CD8-positive, alpha-beta memory T cell (primary cell): ENCODE results near the gene PDLIM5. TPM values are rescaled to one million over a fixed set of nuclear protein-coding genes. Genes with fewer than 3 reads are reported as not detected.
A peak's percentile ranks its signal among the peaks of the same experiment; 100 is the strongest.
"Not testable (repeated sequence)": the region's sequence is repeated elsewhere in the genome, so short reads cannot be mapped to it uniquely, and the experiment has no call there.

Experiments
- CTCF ChIA-PET: fragments of 350-600 bp; sonication (Branson Sonifier 250); formaldehyde crosslinking; loops from one replicate; lab custom pipeline; 2021; ENCODE audit warnings: antibody characterized with exemption; lab: Charles Lee
- POLR2A ChIA-PET: fragments of 350-600 bp; sonication (Branson Sonifier 250); formaldehyde crosslinking; loops from one replicate; lab custom pipeline; 2021; ENCODE audit warnings: antibody characterized with exemption; lab: Charles Lee
- DNase-seq, 5 donors: peaks; one replicate each; pipeline versions ENCODE4 v3.0.0 to v3.0.0-alpha.2; 2020 to 2022; ENCODE audit warnings: mixed read lengths in 1 of 5
- H3K27ac ChIP-seq: one replicate; pipeline ENCODE4 v1.7.0; 2013; ENCODE audit warnings: low read depth, mild to moderate bottlenecking, low read length, moderate library complexity
- H3K27me3 ChIP-seq: 2 replicates; pipeline ENCODE4 v1.7.0; 2013; ENCODE audit warnings: low read length, mild to moderate bottlenecking; ENCODE audit not compliant: insufficient read depth, poor library complexity, severe bottlenecking
- H3K36me3 ChIP-seq: 2 replicates; pipeline ENCODE4 v1.7.0; 2013; ENCODE audit warnings: mild to moderate bottlenecking, low read length, moderate library complexity; ENCODE audit not compliant: insufficient read depth
- H3K4me1 ChIP-seq: 2 replicates; pipeline ENCODE4 v1.7.0; 2013; ENCODE audit warnings: mild to moderate bottlenecking, low read length, moderate library complexity; ENCODE audit not compliant: insufficient read depth
- H3K4me3 ChIP-seq: 2 replicates; pipeline ENCODE4 v1.7.0; 2013; ENCODE audit warnings: mild to moderate bottlenecking, low read length
- H3K9me3 ChIP-seq: 2 replicates; pipeline ENCODE4 v1.7.0; 2013; ENCODE audit warnings: mild to moderate bottlenecking, low read length
- H3K27ac Mint-ChIP-seq, 8 donors: one replicate each; pipeline ENCODE4 v1.8.0; 2020 to 2021; ENCODE audit warnings: mixed read lengths in 8 of 8, mild to moderate bottlenecking in 6 of 8, inconsistent platforms in 3 of 8, moderate library complexity in 3 of 8
- H3K27me3 Mint-ChIP-seq, 2 donors: one replicate each; pipeline ENCODE4 v1.8.0; 2020 to 2021; ENCODE audit warnings: mixed read lengths in 2 of 2, mild to moderate bottlenecking in 1 of 2, moderate library complexity in 1 of 2
- H3K36me3 Mint-ChIP-seq, 3 donors: one replicate each; pipeline ENCODE4 v1.8.0; 2020 to 2021; ENCODE audit warnings: mixed read lengths in 3 of 3, inconsistent platforms in 1 of 3, mild to moderate bottlenecking in 1 of 3
- H3K4me1 Mint-ChIP-seq, 3 donors: one replicate each; pipeline ENCODE4 v1.8.0; 2020 to 2021; ENCODE audit warnings: mixed read lengths in 3 of 3, inconsistent platforms in 1 of 3, mild to moderate bottlenecking in 1 of 3
- H3K4me3 Mint-ChIP-seq, 7 donors: one replicate each; pipeline ENCODE4 v1.8.0; 2020 to 2021; ENCODE audit warnings: mixed read lengths in 7 of 7, mild to moderate bottlenecking in 6 of 7, moderate library complexity in 4 of 7, inconsistent platforms in 2 of 7
- H3K9me3 Mint-ChIP-seq, 5 donors: one replicate each; pipeline ENCODE4 v1.8.0; 2020 to 2022; ENCODE audit warnings: mixed read lengths in 5 of 5, mild to moderate bottlenecking in 3 of 5, moderate library complexity in 2 of 5, inconsistent platforms in 1 of 5
- polyA plus RNA-seq: library from polyadenylated mRNA; unstranded; fragments of 300-500 nt; fragmentation: Illumina TruSeq; gene quantifications from one replicate; pipeline ENCODE4 v1.2.3, GENCODE V29; 2021
- total RNA-seq, 2 experiments: library from RNA; stranded (reverse); gene quantifications; one replicate each; pipeline ENCODE4 v1.2.3, GENCODE V29; 2021

Gene PDLIM5
- total and polyA plus RNA-seq, 3 experiments from 2014 or later: 27.0 to 50.2 (median 27.4) TPM

- ChIA-PET CTCF (no interaction called here), POLR2A (no interaction called here)
- no peaks in the 10 kb centered on the region for H3K36me3 ChIP-seq
- DNase-seq: no peak
- no peak overlapping the region for H3K4me3 ChIP-seq
- no peak overlapping the region for H3K27ac Mint-ChIP-seq
- no peaks in the 10 kb centered on the region for H3K27me3 ChIP-seq
- no peak overlapping the region for H3K27ac ChIP-seq
- H3K9me3 ChIP-seq: no peaks in the 10 kb centered on the region
- H3K4me1 Mint-ChIP-seq: peaks cover 0 to 5% (median 3%) of the 10 kb centered on the region in 3 donors
- H3K27me3 Mint-ChIP-seq: no peaks in the 10 kb centered on the region
- H3K4me3 Mint-ChIP-seq: no peak overlapping the region
- peaks cover 0 to 10% (median 1%) of the 10 kb centered on the region in 3 donors for H3K36me3 Mint-ChIP-seq
- H3K9me3 Mint-ChIP-seq: no peaks in the 10 kb centered on the region
- H3K4me1 ChIP-seq: no peaks in the 10 kb centered on the region
Measured at GRCh38 chr4:94507281-94507680, 55.5 kb downstream of the PDLIM5 start.

GRCh38 chr4:94507708-94508107 is 56.0 kb downstream of the PDLIM5 start:
- peaks cover 3 to 7% (median 5%) of the 10 kb centered on the region in 3 donors for H3K4me1 Mint-ChIP-seq
- no peaks in the 10 kb centered on the region for H3K27me3 Mint-ChIP-seq
- CTCF ChIA-PET: no interaction called here
- H3K27me3 ChIP-seq: no peaks in the 10 kb centered on the region
- H3K4me3 Mint-ChIP-seq: no peak overlapping the region
- peak overlapping the region in 1 of 8 donors; percentile 9 for H3K27ac Mint-ChIP-seq
- peaks cover 1 to 10% (median 4%) of the 10 kb centered on the region in 3 donors for H3K36me3 Mint-ChIP-seq
- no peak for DNase-seq
- H3K27ac ChIP-seq: no peak overlapping the region
- H3K4me3 ChIP-seq: no peak overlapping the region
- H3K9me3 ChIP-seq: no peaks in the 10 kb centered on the region
- no peaks in the 10 kb centered on the region for H3K4me1 ChIP-seq
- POLR2A ChIA-PET: no interaction called here
- no peaks in the 10 kb centered on the region for H3K9me3 Mint-ChIP-seq
- no peaks in the 10 kb centered on the region for H3K36me3 ChIP-seq

DNA sequence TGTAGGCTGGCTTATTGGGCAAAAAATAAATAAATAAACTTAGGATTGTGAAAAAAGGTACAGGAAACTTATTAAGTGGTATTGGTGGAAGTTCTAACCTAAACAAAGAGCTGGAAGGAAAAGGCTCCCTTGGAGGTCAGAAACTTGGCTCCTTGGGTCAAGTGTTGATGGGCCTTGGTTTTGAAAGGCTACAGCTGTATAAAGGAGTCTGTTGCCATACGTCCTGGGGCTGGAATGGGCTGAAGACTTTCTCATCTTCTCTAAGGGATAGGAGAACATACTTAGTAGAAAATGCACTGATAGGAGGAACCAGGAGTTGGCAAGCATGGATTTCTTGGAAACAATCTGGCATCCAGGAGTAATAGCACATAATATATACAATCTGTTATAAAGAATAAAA is 56.6 kb downstream of the PDLIM5 start:
- H3K9me3 ChIP-seq: no peaks in the 10 kb centered on the region
- no peaks in the 10 kb centered on the region for H3K9me3 Mint-ChIP-seq
- POLR2A ChIA-PET: no interaction called here
- no peak overlapping the region for H3K27ac ChIP-seq
- no peaks in the 10 kb centered on the region for H3K27me3 Mint-ChIP-seq
- CTCF ChIA-PET: no interaction called here
- no peak for DNase-seq
- H3K4me3 ChIP-seq: no peak overlapping the region
- peak overlapping the region in 1 of 8 donors; percentile 44 for H3K27ac Mint-ChIP-seq
- H3K27me3 ChIP-seq: no peaks in the 10 kb centered on the region
- H3K36me3 ChIP-seq: no peaks in the 10 kb centered on the region
- H3K4me1 ChIP-seq: no peaks in the 10 kb centered on the region
- peaks cover 1 to 10% (median 10%) of the 10 kb centered on the region in 3 donors for H3K36me3 Mint-ChIP-seq
- peaks cover 3 to 8% (median 5%) of the 10 kb centered on the region in 3 donors for H3K4me1 Mint-ChIP-seq
- H3K4me3 Mint-ChIP-seq: no peak overlapping the region

GRCh38 chr4:94508806-94509205 is 57.1 kb downstream of the PDLIM5 start:
- Mint-ChIP-seq H3K4me1 (peaks cover 3 to 11% (median 5%) of the 10 kb centered on the region in 3 donors), H3K9me3 (no peaks in the 10 kb centered on the region), H3K36me3 (peaks cover 1 to 10% (median 10%) of the 10 kb centered on the region in 3 donors), H3K4me3 (no peak overlapping the region), H3K27ac (no peak overlapping the region), H3K27me3 (no peaks in the 10 kb centered on the region)
- Histone ChIP-seq H3K4me3 (no peak overlapping the region), H3K27me3 (no peaks in the 10 kb centered on the region), H3K9me3 (no peaks in the 10 kb centered on the region), H3K4me1 (no peaks in the 10 kb centered on the region), H3K27ac (no peak overlapping the region), H3K36me3 (no peaks in the 10 kb centered on the region)
- no peak for DNase-seq
- ChIA-PET CTCF (no interaction called here), POLR2A (no interaction called here)

- H3K27me3 Mint-ChIP-seq: no peaks in the 10 kb centered on the region
- peaks cover 1 to 10% (median 8%) of the 10 kb centered on the region in 3 donors for H3K36me3 Mint-ChIP-seq
- no peaks in the 10 kb centered on the region for H3K9me3 Mint-ChIP-seq
- Histone ChIP-seq H3K4me3 (no peak overlapping the region), H3K36me3 (no peaks in the 10 kb centered on the region), H3K27ac (no peak overlapping the region), H3K27me3 (no peaks in the 10 kb centered on the region), H3K9me3 (no peaks in the 10 kb centered on the region), H3K4me1 (no peaks in the 10 kb centered on the region)
- peaks cover 3 to 9% (median 5%) of the 10 kb centered on the region in 3 donors for H3K4me1 Mint-ChIP-seq
- no peak for DNase-seq
- POLR2A ChIA-PET: no interaction called here
- H3K27ac Mint-ChIP-seq: no peak overlapping the region
- no peak overlapping the region for H3K4me3 Mint-ChIP-seq
- CTCF ChIA-PET: no interaction called here
Measured at GRCh38 chr4:94511591-94511990, 59.8 kb downstream of the PDLIM5 start.

DNA sequence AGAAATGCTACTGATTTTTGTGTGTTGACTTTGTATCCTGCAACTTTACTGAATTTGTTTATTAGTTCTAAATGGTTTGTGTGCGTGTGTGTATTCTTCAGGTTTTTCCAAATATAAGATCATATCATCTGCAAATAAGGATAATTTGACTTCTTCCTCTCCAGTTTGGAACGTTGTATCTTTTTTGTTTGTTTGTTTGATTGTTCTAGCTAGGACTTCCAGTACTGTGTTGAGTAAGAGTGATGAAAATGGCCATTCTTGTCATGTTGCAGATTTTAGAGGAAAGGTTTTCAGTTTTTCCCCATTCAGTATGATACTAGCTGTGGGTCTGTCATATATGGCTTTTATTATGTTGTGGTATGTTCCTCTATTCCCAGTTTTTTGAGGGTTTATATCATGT is 61.8 kb downstream of the PDLIM5 start:
- H3K4me3 ChIP-seq, H3K4me1 ChIP-seq, H3K36me3 ChIP-seq, H3K9me3 Mint-ChIP-seq, H3K9me3 ChIP-seq, H3K27me3 ChIP-seq, H3K27me3 Mint-ChIP-seq, CTCF ChIA-PET, POLR2A ChIA-PET, H3K36me3 Mint-ChIP-seq, H3K4me1 Mint-ChIP-seq, H3K27ac ChIP-seq, DNase-seq, H3K4me3 Mint-ChIP-seq, H3K27ac Mint-ChIP-seq: not testable (repeated sequence)

DNA sequence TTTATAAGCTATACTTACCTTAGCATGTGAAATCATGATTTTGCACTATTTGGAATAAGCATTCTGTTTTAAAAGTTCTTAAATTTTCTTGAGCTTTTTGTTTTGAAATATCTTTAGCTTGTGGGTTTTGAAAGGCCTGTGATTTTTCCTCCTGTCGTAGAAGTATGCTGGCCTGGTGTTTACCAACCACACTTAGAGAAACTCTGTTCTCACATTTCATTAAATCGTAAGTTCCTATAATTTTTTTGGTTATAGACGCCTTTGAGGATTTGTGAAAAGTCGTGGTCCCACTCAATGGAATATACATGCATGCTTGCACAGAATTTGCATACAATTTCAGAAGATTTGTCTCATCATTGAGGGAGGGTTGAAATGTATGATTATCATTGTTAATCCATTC is 63.6 kb downstream of the PDLIM5 start:
- no peak for DNase-seq
- no peaks in the 10 kb centered on the region for H3K9me3 ChIP-seq
- no peaks in the 10 kb centered on the region for H3K27me3 ChIP-seq
- Mint-ChIP-seq H3K27me3 (no peaks in the 10 kb centered on the region), H3K36me3 (peaks cover under 1 to 10% (median 8%) of the 10 kb centered on the region in 3 donors), H3K9me3 (no peaks in the 10 kb centered on the region), H3K4me3 (no peak overlapping the region), H3K4me1 (peaks cover 12 to 20% (median 12%) of the 10 kb centered on the region in 3 donors), H3K27ac (no peak overlapping the region)
- no peak overlapping the region for H3K27ac ChIP-seq
- ChIA-PET POLR2A (no interaction called here), CTCF (no interaction called here)
- no peak overlapping the region for H3K4me3 ChIP-seq
- no peaks in the 10 kb centered on the region for H3K4me1 ChIP-seq
- no peaks in the 10 kb centered on the region for H3K36me3 ChIP-seq

- no peaks in the 10 kb centered on the region for H3K27me3 ChIP-seq
- H3K4me3 ChIP-seq: no peak overlapping the region
- Mint-ChIP-seq H3K36me3 (peaks cover 0 to 10% (median 8%) of the 10 kb centered on the region in 3 donors), H3K4me1 (peaks cover 12 to 20% (median 12%) of the 10 kb centered on the region in 3 donors), H3K9me3 (no peaks in the 10 kb centered on the region), H3K27me3 (no peaks in the 10 kb centered on the region), H3K4me3 (no peak overlapping the region), H3K27ac (no peak overlapping the region)
- ChIA-PET CTCF (no interaction called here), POLR2A (no interaction called here)
- no peaks in the 10 kb centered on the region for H3K36me3 ChIP-seq
- H3K4me1 ChIP-seq: no peaks in the 10 kb centered on the region
- H3K27ac ChIP-seq: no peak overlapping the region
- DNase-seq: no peak
- H3K9me3 ChIP-seq: no peaks in the 10 kb centered on the region
Measured at GRCh38 chr4:94516067-94516466, 64.3 kb downstream of the PDLIM5 start.
